NCI-H2227 (cell line): ENCODE data around the gene ANK3.

Experiments used
- DNase-seq: peaks from one replicate; lab custom pipeline; 2025; ENCODE audit not compliant: unreplicated experiment; lab: John Stamatoyannopoulos, UW

Gene ANK3

DNA sequence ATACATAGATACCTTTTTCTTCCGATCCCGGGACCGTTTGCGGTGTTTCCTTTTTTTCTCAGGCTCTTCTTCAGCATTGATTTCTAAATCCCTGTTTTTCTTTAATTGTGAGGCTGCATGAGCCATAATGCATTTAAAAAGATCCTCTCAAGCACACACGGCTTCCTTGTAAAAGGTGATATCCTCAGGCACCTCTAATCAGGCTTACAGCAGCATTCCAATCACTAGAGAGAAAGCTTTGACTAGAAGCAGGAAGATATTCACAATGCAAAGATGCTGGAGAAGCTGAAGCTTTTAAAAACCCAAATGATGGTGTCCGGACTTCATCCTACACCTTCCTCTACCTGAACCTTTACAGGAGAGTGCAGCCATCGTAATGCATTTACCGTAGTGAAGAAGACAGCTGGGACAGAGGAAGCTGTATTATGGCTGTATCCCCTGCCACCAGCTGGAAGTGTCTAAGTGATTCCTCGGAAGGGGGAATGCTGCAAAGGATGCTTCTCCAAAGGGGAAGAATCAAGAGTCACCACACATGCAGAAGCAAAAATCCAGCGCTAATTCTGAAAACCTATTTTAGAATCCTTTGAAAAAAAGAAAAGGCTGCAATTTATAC lies at the start of gene ANK3:
TSS of gene ANK3 (minus strand) at position 463 of the 613 bp plus-strand sequence. CDS start at position 126, 337 bp downstream.
- DNase-seq, result peak; percentile 5

DNA sequence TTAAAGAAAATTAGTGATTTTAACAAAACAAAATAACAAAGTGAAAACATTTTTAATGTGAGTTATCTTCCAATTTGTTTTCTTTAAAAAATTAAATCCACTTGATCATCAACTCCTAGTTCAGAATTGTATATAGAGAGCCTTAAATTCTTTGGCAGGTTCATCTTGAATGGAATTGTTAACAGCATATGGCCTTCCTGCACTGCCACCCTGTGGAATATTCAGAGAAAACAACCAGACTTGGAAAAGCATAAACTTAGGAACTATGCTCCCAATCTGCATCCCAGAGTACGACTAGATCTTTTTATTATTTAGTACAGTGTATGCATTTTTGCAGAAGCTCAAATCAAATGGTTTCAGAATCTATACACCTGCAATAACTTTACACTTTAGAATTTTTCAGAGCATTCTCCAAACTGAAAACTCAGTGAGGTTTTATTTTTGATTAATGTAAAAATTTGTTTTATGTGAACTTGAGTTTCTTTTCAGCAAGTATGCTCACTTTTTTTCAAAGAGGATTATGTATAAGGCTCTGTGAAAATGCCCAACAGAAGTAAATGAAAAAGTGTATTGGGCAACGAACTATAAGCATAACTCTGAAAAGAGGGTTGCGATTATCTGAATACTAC lies 44.9 kb upstream of the ANK3 start:
- DNase-seq, result peak; percentile 48

DNA sequence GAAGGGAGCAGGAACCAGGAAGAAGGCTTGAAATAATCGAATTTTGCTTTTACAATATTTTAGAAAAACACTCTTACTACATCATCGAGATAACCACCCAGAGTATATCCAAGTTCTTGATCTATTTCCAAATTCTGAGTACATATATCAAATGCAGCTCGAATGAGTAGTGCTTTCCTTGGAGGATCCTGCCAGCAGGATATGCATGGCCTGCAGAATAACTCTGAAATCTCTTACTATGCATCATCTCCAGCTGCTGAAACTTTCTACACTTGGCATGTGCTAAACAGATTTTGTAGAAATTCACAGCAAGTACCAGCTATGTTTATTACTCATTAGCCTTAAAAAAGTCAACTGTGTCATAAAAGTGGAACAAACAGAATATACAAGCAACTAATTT lies 44.0 kb upstream of the ANK3 start:
- DNase-seq, result no peak

DNA sequence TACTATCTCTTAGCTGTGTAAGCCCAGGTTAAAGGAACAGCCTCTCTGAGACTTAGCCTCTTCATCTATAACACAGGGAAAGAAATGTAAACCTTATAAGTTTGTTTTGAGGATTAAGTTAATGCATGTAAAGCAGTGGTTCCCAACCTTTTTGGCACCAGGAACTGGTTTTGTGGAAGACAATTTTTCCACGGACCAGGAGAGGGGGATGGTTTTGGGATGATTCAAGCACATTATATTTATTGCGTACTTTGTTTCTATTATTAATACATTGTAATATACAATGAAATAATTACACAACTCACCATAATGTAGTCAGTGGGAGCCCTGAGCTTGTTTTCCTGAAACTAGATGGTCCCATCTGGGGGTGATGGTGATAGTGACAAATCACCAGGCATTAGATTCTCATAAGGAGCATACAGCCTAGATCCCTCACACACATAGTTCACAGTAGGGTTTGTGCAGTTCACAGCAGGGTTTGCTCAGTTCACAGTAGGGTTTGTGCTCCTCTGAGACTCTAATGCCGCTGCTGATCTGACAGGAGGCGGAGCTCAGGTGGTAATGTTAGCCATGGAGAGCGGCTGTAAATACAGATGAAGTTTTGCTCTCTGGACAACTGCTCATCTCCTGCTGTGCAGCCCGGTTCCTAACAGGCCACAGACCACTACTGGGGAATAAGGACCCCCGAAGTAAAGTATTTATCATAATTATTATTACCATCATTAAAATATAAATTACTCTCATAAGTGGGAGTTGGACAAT lies 41.3 kb upstream of the ANK3 start:
- DNase-seq, result no peak

DNA sequence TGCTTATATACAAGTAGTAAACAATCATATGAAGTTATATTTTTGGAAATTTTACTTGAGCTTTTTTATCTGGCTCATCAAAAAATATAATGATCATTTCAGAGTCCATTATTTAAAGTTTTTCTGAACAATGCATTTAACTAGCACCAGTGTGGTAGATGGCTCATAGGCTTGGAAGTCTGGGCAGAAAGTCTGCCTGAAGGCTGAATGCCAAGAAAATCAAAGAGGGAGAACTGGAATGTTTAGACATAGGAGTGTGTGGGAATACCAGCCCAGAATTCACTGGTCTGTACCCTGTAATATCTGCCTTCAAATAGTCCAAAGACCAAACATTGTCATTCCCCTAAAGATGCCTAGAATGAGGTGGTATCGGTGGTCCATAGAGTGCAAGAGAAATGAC lies 40.3 kb upstream of the ANK3 start:
- DNase-seq, result no peak

DNA sequence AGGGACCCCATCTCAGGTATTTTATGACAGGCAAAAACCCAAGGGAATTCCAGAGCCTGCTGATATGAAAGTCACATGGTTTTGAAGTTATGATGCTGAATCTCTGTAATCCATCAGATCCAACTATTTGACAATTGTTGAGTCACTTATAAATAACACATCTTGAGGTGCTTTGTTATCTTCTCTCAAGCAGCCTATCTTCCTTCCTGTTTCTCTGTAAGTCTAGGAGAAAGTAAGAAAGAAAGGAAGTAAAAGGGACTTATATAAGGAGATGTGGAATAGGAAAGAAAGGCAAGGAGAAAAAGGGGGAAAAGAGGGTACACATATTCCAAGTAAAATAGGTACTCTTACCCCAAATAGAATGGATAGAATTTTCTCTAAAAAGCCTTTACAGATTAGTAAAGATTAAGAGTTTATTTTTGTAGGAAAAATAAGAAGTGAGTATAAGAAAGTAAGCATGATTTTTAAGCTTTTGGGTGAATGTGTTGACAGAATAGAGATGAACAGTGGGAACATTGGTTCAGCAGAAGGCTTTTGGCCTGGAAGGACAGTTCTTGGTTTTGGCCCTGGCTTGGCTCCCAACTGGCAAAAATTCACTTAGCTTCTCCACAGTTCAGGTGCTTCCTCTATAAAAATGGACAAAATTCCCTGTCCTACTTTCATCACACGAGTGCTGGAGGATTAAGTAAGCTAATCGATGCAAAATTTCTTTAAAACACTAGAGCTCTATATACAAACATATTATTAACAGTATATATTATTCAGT lies 39.6 kb upstream of the ANK3 start:
- DNase-seq, result no peak

DNA sequence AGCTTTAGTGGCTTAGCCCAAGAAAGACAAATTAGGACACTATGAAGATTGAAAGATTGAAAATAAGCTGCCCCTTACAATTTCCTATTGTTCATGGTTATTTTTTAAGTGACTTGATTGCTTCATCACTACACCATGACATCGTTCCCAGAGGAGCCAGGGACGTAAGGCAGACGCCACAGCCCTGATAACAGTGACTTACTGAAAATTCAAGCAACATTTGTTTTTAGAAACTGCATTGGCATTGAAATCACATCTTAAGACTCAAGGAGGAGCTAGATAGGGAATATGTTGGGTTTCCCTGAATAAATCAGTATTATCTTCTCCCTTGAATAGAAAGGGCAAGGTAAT lies 38.7 kb upstream of the ANK3 start:
- DNase-seq, result no peak

DNA sequence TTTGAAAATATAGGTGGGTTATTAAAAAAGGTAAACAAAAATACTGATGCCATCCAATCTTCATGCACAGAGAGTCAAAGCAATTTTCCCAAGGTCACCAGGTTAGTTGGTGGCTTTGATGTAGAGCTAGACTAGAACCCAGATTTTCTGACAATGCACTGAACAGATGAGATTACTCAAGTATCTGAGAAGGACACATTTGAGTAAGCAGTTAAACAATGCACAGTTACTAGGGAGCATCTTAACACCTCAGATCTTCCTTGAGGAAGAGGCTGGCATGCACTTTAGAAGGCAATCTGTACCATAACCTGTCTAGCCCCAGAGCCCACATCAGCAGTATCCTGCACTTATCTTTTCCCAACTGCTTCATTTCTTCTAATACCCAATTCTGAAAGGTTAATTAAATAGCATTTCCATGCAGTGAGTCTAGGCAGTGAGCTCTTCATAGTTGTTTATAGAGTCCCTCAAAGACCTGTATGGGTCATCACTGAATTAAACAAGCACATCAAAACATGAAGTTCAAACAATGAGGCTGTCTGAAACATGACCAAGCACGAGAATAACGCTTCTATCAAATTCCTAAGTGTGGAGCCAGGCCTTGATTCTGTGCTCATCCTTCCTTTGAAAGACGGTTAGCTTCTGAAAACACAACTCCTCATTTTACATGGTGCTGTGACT lies 38.2 kb upstream of the ANK3 start:
- DNase-seq, result no peak

DNA sequence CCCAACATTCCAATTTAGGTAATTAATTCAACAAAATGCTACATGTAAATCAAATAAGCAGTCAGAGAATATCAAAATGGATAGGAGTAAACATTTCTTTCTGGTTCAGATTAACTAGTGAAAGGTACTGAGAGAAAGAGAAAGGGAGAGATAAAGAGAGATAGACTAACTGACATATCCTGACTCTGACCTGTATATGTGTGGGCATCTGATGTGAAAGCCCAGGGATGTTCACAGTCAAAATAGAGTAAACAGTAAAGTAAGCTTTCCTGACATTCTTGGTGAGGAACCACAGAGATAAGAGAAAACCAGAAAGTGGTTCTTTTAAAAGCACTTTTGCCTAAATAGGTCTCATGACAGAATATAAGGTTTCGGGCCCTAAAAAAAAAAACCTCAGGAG lies 37.5 kb upstream of the ANK3 start:
- DNase-seq, result no peak

DNA sequence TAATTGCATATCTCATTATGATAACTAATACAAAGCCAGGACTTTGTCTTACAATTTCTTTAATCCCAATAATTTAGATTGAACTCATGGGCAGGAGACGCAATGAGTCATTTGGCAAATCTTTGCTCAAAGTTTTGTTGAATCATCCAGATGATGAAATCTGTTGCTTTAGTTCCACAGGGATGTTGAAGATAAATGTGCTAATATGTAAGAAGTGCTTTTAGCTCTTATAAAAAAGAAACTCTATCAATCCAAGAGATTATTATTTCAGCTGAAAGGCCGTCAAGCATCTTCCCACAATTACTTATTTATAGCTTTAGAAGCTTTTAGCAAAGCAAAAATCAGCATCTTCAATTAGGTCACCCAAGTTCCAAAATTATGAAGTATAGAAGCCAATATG lies 36.8 kb upstream of the ANK3 start:
- no peak for DNase-seq

DNA sequence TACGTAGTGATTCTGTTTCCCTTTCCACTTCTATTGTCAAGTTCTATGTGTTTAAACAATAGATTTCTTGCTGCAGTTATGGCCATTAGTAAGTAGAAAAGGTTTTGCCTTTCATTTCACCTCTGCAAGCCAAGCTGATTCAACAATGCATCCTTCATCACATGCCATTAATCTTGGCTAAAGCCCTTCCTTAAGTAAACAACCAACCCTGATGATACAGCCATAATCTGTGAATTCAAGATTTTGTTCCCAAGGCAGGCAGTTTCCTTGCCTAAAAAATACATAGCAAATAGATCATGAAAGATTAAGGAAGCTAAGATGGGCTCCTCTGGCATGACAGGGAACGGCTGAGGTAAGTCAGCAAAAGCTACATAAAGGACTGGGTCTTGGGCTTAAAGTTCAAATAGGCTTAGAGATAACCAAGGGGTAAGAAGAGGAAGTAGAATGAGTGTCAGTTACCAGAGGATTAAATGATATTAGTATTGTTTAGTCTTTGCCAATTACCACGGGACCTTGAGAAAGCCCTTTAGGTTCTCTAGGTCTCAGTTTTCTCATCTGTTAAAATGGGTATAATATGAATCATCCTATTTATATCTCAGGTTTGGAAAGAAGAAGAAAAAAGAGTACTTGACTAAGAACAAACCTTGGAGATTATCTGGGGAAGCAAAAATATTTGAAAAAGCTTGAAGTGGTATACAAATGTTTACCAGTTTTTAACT lies 35.9 kb upstream of the ANK3 start:
- DNase-seq, result no peak

DNA sequence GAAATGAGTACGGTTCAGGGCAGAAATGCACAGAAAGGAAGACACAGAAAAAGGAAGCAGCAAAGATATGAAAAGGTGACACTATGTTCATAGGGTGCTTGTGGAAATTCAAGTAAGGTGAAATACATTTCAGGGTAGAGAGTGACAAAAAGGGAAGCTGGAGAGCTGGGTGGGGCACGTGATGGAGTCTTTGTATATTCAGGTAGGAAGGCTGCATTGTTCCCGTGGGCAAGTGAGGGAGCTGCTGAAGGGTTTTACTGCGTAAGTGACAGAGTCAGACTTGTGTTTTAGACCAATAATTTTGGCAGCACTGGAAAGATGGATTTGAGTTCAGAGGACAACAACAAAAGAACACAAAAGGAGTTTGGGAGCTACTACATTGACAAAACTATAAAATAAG lies 35.3 kb upstream of the ANK3 start:
- no peak for DNase-seq

DNA sequence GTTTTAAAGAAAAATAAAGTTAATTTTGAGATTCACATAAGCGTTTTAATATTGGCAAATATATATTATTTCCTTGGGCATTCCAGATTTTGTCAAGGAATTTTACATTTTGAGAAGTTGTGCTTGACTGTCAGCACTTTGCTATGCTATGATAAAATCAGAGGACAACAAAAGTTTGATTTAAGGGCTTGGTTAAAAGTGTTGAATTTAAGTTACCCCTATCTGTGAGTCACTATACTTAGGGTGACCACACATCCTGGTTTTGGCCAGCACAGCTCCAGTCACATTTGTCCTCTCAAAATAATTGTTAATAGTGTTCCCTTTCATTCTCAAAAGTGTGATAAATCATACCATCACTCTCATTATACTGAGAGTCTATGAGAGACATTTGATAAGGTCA lies 34.2 kb upstream of the ANK3 start:
- DNase-seq, result no peak

DNA sequence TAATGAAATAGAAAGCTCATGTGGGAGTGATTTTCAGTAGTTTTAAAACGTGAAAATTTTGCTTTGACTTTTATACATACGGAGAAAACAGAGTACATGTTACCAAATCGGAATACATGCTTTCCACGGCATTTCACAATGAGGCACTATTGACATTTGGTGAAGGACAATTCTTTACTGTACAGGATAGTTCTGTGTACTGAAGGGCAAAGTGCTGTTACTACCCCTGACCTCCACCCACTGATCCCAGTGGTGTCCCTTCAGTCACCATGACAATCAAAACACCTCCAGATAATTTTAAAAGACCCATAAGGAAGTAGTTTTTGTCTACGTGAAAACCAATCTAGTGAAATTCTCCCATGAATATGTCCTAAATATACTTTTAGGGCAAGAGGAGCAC lies 33.1 kb upstream of the ANK3 start:
- DNase-seq, result no peak

DNA sequence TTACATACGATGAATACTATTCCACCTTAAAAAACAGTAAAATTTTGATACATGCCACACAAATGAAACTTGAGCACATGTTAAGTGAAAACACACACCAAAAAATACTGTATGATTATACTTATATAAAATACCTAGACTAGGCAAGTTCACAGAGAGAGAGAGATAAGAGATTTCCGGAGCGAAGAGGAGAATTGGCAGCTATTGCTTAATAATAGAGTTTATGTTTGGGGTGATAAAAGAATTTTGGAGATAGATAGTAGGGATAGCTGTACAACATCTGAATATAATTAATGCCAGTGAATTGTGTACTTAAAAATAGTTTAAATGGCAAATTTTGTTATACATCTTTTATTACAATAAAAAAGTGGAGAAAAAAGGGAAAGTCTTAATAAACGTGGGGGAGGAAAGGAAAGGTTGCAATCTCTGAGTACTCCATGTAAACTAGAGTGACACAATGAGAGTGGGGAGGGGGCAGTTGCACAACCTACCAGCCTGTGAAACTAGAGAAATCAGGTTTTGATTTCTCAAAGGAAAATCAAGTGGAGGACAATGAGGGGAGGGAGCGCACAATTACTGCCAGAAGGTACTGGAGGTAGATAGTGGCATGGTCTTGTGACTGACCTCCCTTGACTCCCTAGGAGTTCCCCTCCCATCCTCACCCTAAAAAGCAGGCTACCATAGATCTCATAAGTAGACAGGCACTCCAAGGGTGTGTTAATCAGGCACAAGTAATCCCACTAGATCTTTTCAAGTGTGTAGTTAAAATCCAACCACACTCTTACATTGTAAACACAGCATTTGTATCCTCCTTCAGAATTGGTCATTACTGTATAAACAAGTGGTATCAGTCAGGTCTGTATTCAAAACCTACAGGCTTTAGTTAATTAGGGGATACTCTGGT lies 31.6 kb upstream of the ANK3 start:
- DNase-seq, result no peak

DNA sequence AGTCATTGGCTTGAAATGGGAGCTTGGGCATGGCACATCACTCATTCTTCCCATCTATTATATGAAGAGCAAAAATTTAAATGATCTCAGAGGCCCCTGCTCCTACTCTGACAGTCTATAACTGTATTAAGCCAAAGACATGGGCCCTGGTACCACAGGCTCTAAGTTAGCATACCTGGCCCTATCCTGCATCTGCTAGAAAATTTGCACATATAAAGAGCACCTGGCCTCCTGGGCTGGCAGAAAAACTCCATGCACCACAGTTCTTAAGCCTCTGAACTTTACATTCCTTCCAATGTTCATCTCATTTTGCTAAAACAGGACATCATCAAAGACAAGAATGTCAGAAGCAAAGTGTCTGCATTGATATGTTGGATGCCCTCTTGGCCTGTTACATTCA lies 29.6 kb upstream of the ANK3 start:
- DNase-seq, result no peak

DNA sequence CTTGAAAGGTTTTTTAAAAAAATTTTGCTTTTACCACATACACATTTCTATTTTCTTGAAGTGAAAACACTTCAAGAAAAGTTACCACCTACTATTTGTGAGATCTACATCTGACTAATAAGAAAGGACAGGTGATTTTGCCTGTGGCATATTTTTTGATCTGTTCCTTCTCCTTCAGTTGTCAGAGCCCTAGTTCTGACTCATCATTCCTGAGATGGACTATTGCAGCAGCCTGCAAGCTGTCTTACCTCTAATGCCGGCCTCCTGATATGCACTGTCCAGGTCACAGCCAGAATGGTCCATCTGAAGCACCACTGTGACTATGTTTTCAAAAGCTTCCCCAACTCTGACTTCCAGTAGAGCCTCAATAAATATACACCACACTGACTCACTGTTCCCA lies 28.2 kb upstream of the ANK3 start:
- no peak for DNase-seq

DNA sequence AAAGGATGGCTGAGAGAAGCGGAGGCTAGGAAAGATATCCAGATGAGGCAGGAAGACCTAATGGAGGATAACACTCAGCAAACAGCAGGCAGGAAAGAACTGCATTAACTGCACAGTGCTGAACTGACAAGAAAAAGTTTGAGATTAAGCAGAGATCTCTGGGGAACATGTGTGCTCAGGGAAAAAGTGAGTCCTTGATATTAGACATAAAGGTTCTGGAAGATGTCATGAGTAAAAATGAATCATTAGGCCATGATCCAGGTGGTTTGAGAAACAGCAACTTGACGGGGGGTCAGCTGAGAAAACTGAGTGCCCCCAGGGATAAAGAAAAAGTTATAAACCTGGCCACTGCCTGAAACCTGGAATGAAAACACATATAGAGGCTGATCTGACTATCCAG lies 27.3 kb upstream of the ANK3 start:
- DNase-seq, result no peak

DNA sequence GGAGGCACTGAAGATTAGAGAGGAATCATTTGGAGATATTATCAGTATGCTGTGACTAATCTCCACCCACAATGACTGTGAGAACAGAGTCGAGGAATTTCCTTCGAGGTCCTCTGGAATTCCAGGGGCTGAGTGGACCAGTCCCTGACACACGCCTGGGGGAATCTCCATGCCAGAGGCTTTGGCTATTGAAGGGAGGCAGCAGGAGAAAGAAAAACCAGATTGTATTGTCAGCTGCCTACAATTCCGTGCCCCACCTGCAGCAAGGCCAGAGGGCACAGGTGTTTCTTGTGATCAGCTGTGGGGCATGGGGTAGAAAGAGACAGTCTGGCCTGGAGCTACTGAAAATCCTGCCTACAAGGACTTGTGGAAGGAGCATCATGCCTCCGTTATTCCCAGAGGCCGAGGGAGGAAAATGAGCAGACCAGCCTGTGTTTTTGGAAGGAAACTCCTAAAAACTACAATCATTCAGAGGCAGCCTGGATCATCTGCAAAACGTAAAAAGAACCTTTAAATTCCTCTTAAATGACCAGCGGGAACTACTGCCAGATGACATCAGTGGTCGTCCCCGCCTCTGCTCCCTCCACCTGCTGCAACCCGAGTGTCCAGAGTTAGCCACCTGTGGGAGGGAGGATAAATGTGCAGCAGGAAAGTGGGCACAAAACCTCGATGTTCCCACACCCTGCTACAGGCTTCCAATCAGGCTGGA lies 25.4 kb upstream of the ANK3 start:
- no peak for DNase-seq
